A549 (cell line): Measurements from ENCODE around the gene CLCNKA. TPM values are rescaled to one million over a fixed set of nuclear protein-coding genes. Genes with fewer than 3 reads are reported as not detected.

Experiments
- ATAC-seq, 2 experiments: fragments of 200-7000 bp in 1 of 2; fragments of >200 bp in 1 of 2; cut with Nextera tagmentation in 1 of 2; cut with Tn5 transposase in 1 of 2; 3 replicates each; pipeline versions ENCODE4 v1.8.0 to v1.9.1; 2018 to 2020; ENCODE audit warnings: mild to moderate bottlenecking in 1 of 2, moderate library complexity in 1 of 2
- CTCF ChIA-PET: fragments of 300-600 bp; sonication (Branson Sonifier 250); formaldehyde crosslinking; extraction: SDS; loops from one replicate; lab custom pipeline; 2021; ENCODE audit warnings: antibody characterized with exemption, inconsistent platforms; lab: Yijun Ruan, JAX
- POLR2A ChIA-PET: fragments of 350-600 bp; formaldehyde crosslinking; extraction: SDS; loops from one replicate; lab custom pipeline; 2021; ENCODE audit warnings: antibody characterized with exemption, inconsistent platforms; lab: Yijun Ruan, JAX
- DNase-seq, 2 experiments: peaks; one replicate each; pipeline versions ENCODE4 v3.0.0 to v3.0.0-alpha.2; 2011 to 2016; ENCODE audit warnings: low read depth in 1 of 2, low spot score in 1 of 2
- FAIRE-seq: peaks from 2 replicates; lab custom pipeline; 2011; peaks lifted over from hg19 to GRCh38; lab: Jason Lieb, UNC
- H3K27ac ChIP-seq, 2 experiments: fragments of >200 bp; sonication (Bioruptor Twin); formaldehyde crosslinking; 3 replicates each; pipeline ENCODE4 v1.5.1; 2016 to 2017
- H3K4me1 ChIP-seq: fragments of >200 bp; sonication (Bioruptor Twin); formaldehyde crosslinking; 3 replicates; pipeline ENCODE4 v1.6.1; 2016
- H3K4me2 ChIP-seq: fragments of >200 bp; sonication (Bioruptor Twin); formaldehyde crosslinking; 3 replicates; pipeline ENCODE4 v1.6.1; 2016
- H3K4me3 ChIP-seq: fragments of >200 bp; sonication (Bioruptor Twin); formaldehyde crosslinking; 3 replicates; pipeline ENCODE4 v1.5.1; 2016
- H3K9me3 ChIP-seq: fragments of >200 bp; sonication (Bioruptor Twin); formaldehyde crosslinking; 3 replicates; pipeline ENCODE4 v1.6.1; 2016
- BHLHE40 ChIP-seq: IDR thresholded peaks from 2 replicates; pipeline ENCODE4 v1.6.1; 2012; ENCODE audit warnings: low read depth, low read length, inconsistent platforms
- EHF ChIP-seq: fragments of 250-450 bp; sonication (Bioruptor Pico); IDR thresholded peaks from 2 replicates; pipeline ENCODE4 v1.5.0; 2020; ENCODE audit warnings: mild to moderate bottlenecking
- EP300 ChIP-seq, 2 experiments: fragments of >200 bp; sonication (Bioruptor Twin); formaldehyde crosslinking; IDR thresholded peaks; 2 replicates in 1 of 2; 3 replicates in 1 of 2; pipeline ENCODE4 v1.6.1; 2016 to 2017
- FOSB ChIP-seq: fragments of 250-450 bp; sonication (Bioruptor Pico); IDR thresholded peaks from 2 replicates; pipeline ENCODE4 v1.5.0; 2020; ENCODE audit warnings: mild to moderate bottlenecking, moderate library complexity
- GATA3 ChIP-seq: IDR thresholded peaks from 2 replicates; pipeline ENCODE4 v1.6.1; 2012; ENCODE audit warnings: borderline replicate concordance
- HOXA7 ChIP-seq: fragments of 250-450 bp; sonication (Bioruptor Pico); IDR thresholded peaks from 2 replicates; pipeline ENCODE4 v1.5.0; 2020; ENCODE audit warnings: mild to moderate bottlenecking, moderate library complexity
- JUN ChIP-seq, 2 experiments: fragments of >200 bp; sonication (Bioruptor Twin); formaldehyde crosslinking; IDR thresholded peaks; 2 replicates in 1 of 2; 3 replicates in 1 of 2; pipeline ENCODE4 v1.6.1; 2016 to 2017
- JUNB ChIP-seq: fragments of >200 bp; sonication (Bioruptor Twin); formaldehyde crosslinking; IDR thresholded peaks from 2 replicates; pipeline ENCODE4 v1.6.1; 2016
- KDM1A ChIP-seq: fragments of 200-600 bp; sonication (generic); IDR thresholded peaks from 2 replicates; pipeline ENCODE4 v1.6.1; 2016; ENCODE audit warnings: low read depth, mild to moderate bottlenecking
- MAZ ChIP-seq: fragments of 150-350 bp; IDR thresholded peaks from 2 replicates; pipeline ENCODE4 v1.6.1; 2014; ENCODE audit warnings: antibody characterized with exemption, low read depth, low read length, borderline replicate concordance
- PHF8 ChIP-seq: fragments of 200-600 bp; sonication (generic); IDR thresholded peaks from 2 replicates; pipeline ENCODE4 v1.6.1; 2016; ENCODE audit warnings: low read depth, mild to moderate bottlenecking, antibody characterized with exemption, moderate library complexity, borderline replicate concordance
- POLR2A ChIP-seq: IDR thresholded peaks from 2 replicates; pipeline ENCODE4 v1.6.1; 2012; ENCODE audit warnings: mild to moderate bottlenecking, low read length
- RAD21 ChIP-seq, 2 experiments: fragments of >200 bp in 1 of 2; sonication (Bioruptor Twin) in 1 of 2; formaldehyde crosslinking in 1 of 2; IDR thresholded peaks in 1 of 2; conservative IDR thresholded peaks in 1 of 2; 2 replicates in 1 of 2; 3 replicates in 1 of 2; pipeline ENCODE4 v1.6.1; 2012 to 2018; ENCODE audit warnings: inconsistent platforms in 1 of 2
- RFX5 ChIP-seq: fragments of 450-650 bp; IDR thresholded peaks from 2 replicates; pipeline ENCODE4 v1.7.1; 2014; ENCODE audit warnings: antibody characterized with exemption, mild to moderate bottlenecking, moderate library complexity
- SMC3 ChIP-seq: fragments of >200 bp; sonication (Bioruptor Twin); formaldehyde crosslinking; IDR thresholded peaks from 3 replicates; pipeline ENCODE4 v1.6.1; 2018; ENCODE audit warnings: inconsistent platforms
- TFCP2L1 ChIP-seq: fragments of 250-450 bp; sonication (Bioruptor Pico); IDR thresholded peaks from 2 replicates; pipeline ENCODE4 v1.5.0; 2021; ENCODE audit warnings: mild to moderate bottlenecking
- ZC3H11A ChIP-seq: fragments of 450-650 bp; IDR thresholded peaks from 2 replicates; pipeline ENCODE4 v1.6.1; 2014; ENCODE audit warnings: antibody characterized with exemption, mild to moderate bottlenecking
- ZFP36 ChIP-seq: fragments of 450-650 bp; IDR thresholded peaks from 2 replicates; pipeline ENCODE4 v1.6.1; 2014; ENCODE audit warnings: borderline replicate concordance; ENCODE audit not compliant: partially characterized antibody
- WGBS: methylation state at CpG from one replicate; pipeline ENCODE4 v1.1.6; 2017; ENCODE audit errors: missing lambda C conversion rate; 5-methylcytosine and 5-hydroxymethylcytosine counted together
- polyA plus RNA-seq, 4 experiments: library from polyadenylated mRNA; depleted of rRNA in 3 of 4; stranded (reverse); fragments of >200 nt; fragmentation: RNase III in 1 of 4; extraction: RNeasy Plus Mini Kit Qiagen cat#74134 plus additional on column Dnase treatment in 1 of 4; gene quantifications; 2 replicates in 3 of 4; 3 replicates in 1 of 4; pipeline ENCODE4 v1.2.3, GENCODE V29; 2011 to 2017
- TF ChIP-seq, protein P1 (sequence below): fragments of 200-600 bp; sonication (generic); IDR thresholded peaks from 2 replicates; pipeline ENCODE4 v1.6.1; 2016; ENCODE audit warnings: antibody characterized with exemption, mild to moderate bottlenecking, moderate library complexity
- TF ChIP-seq, protein P2 (sequence below): fragments of >200 bp; sonication (Bioruptor Twin); formaldehyde crosslinking; IDR thresholded peaks from 2 replicates; pipeline ENCODE4 v1.6.1; 2016
- TF ChIP-seq, protein P3 (sequence below): fragments of 450-650 bp; IDR thresholded peaks from 2 replicates; pipeline ENCODE4 v1.6.1; 2014; ENCODE audit warnings: antibody characterized with exemption
- TF ChIP-seq, protein P4 (sequence below): IDR thresholded peaks from 2 replicates; pipeline ENCODE4 v1.6.1; 2012

CLCNKA gene
- polyA plus RNA-seq, 2 of the 4 experiments (the other 2 are of a cell fraction) = 0.06 TPM; not detected in 1

DNA sequence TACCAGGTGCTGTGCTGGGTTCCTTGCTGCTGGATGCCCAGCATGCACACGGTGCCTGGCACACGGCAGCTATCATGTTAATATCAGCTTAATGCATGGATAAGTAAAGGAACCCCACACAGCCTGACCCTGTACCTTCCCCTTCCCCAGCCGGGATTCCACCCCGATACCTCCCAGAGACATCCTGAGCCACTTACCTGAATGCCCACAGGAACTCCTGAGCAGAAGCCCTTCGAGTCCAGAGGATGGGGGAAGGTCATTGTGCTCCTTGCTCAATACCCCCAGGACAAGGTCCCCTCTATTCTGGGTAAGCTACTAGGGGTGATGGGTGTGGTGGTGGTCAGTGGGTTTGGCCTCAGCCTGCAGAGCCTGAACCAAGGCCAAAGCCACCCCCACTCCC lies 50.3 kb downstream of the CLCNKA start:
- Histone ChIP-seq H3K4me3 (no peak overlapping the region), H3K4me1 (peaks cover 56% of the 10 kb centered on the region), H3K27ac (peak overlapping the region in 1 of 2 experiments; percentile 100; a peak in 3 of 6 replicates)
- 91% methylated on average over 4 of the region's 5 CpGs for WGBS
- ATAC-seq = no peak
- CTCF ChIA-PET = interaction anchor here (1.0 to 12.5 kb wide), 10 partner anchors 11 to 186 kb away, joined by 3 to 222 read pairs (median 4); partner anchors contain the start of gene EPHA2
- no peak for TF ChIP-seq RFX5
- TF ChIP-seq, protein P1, sequence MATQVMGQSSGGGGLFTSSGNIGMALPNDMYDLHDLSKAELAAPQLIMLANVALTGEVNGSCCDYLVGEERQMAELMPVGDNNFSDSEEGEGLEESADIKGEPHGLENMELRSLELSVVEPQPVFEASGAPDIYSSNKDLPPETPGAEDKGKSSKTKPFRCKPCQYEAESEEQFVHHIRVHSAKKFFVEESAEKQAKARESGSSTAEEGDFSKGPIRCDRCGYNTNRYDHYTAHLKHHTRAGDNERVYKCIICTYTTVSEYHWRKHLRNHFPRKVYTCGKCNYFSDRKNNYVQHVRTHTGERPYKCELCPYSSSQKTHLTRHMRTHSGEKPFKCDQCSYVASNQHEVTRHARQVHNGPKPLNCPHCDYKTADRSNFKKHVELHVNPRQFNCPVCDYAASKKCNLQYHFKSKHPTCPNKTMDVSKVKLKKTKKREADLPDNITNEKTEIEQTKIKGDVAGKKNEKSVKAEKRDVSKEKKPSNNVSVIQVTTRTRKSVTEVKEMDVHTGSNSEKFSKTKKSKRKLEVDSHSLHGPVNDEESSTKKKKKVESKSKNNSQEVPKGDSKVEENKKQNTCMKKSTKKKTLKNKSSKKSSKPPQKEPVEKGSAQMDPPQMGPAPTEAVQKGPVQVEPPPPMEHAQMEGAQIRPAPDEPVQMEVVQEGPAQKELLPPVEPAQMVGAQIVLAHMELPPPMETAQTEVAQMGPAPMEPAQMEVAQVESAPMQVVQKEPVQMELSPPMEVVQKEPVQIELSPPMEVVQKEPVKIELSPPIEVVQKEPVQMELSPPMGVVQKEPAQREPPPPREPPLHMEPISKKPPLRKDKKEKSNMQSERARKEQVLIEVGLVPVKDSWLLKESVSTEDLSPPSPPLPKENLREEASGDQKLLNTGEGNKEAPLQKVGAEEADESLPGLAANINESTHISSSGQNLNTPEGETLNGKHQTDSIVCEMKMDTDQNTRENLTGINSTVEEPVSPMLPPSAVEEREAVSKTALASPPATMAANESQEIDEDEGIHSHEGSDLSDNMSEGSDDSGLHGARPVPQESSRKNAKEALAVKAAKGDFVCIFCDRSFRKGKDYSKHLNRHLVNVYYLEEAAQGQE = no peak
- no peak for TF ChIP-seq HOXA7 (CRISPR knock-in tag)
- no peak for TF ChIP-seq ZC3H11A
- TF ChIP-seq, protein P2, sequence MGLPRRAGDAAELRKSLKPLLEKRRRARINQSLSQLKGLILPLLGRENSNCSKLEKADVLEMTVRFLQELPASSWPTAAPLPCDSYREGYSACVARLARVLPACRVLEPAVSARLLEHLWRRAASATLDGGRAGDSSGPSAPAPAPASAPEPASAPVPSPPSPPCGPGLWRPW = no peak
- TF ChIP-seq JUNB = no peak
- TF ChIP-seq ZFP36 = no peak
- TF ChIP-seq SMC3 = no peak
- TF ChIP-seq EHF (CRISPR knock-in tag) = no peak
- no peak for TF ChIP-seq GATA3
- TF ChIP-seq EP300 (IDR thresholded peaks at IDR 0.05) = no peak
- TF ChIP-seq RAD21 (conservative IDR thresholded peaks at IDR 0.05 in 1 of 2, IDR thresholded peaks at IDR 0.05 in 1 of 2) = no peak
- TF ChIP-seq JUN (IDR thresholded peaks at IDR 0.05) = no peak
- TF ChIP-seq KDM1A = no peak
- no peak for TF ChIP-seq MAZ
- TF ChIP-seq, protein P3, sequence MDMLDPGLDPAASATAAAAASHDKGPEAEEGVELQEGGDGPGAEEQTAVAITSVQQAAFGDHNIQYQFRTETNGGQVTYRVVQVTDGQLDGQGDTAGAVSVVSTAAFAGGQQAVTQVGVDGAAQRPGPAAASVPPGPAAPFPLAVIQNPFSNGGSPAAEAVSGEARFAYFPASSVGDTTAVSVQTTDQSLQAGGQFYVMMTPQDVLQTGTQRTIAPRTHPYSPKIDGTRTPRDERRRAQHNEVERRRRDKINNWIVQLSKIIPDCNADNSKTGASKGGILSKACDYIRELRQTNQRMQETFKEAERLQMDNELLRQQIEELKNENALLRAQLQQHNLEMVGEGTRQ = no peak
- TF ChIP-seq TFCP2L1 (CRISPR knock-in tag) = no peak
- TF ChIP-seq FOSB (CRISPR knock-in tag) = no peak
- no peak for TF ChIP-seq POLR2A
- TF ChIP-seq PHF8 = no peak
- TF ChIP-seq, all 56 proteins: peak for 0
- POLR2A ChIA-PET = no interaction called here
- DNase-seq (no peak), FAIRE-seq (no peak)
- Histone ChIP-seq H3K9me3 (no peaks in the 10 kb centered on the region), H3K4me2 (peak overlapping the region; percentile 97)

DNA sequence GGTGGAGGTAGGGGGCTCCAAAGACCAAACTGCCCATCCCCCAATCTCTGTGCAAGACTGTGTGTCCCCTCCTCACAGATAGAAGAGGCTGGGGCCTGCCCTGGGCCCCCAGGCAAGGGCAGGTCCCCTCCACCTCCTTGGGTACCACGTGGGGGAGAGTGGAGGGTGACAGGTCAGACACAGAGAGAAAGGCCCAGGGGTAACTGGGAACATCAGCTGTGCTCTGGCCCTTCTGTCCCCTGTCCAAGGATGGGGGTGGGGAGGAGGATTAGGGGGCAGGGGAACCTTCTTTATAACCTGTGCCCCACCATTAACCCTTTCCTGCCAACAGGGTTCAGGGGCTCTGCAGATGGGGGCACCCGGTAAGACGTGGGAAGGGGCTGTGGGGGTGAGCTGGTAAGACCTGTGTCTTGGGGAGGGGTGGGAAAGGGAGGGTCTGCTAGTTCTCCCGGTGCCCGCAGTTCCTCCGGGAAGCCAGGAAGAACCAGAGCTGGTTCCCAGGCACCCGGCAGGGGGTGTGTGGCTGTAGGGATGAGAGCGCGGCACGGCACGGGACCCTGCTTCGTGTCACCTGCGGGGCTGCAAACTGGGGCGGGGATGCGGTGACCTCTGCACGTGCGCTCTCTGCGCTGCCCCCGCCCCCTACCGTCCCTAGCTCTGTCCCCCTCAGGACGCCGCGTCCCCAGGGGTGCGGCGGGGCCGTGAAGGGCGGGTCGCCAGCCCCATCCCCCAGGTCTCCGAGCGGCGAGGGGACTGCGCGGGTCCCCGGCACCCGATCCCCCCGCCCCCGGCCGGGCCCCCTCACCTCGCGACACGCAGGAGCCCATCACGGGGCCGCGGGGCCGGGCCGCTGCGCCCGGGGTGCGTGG lies 51.0 kb downstream of the CLCNKA start:
- H3K9me3 ChIP-seq = no peaks in the 10 kb centered on the region
- no peak for FAIRE-seq
- TF ChIP-seq BHLHE40 (peak; percentile 70), JUN (IDR thresholded peaks at IDR 0.05) (no peak)
- TF ChIP-seq, protein P4, sequence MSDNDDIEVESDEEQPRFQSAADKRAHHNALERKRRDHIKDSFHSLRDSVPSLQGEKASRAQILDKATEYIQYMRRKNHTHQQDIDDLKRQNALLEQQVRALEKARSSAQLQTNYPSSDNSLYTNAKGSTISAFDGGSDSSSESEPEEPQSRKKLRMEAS = peak; percentile 32; the same call in 1 of the 2 replicates
- H3K4me3 ChIP-seq = peak overlapping the region; percentile 90
- ChIA-PET CTCF (interaction anchor here (0.5 to 12.5 kb wide), 29 partner anchors 9 to 185 kb away, joined by 3 to 222 read pairs (median 4); partner anchors contain the start of genes CLCNKB, EPHA2 and HSPB7), POLR2A (no interaction called here)
- 0% methylated on average over 5 of the region's 49 CpGs for WGBS
- ATAC-seq = no peak
- peak in 1 of 2 experiments; percentile 39 for DNase-seq
- H3K27ac ChIP-seq = peak overlapping the region; percentile 95 to 100
- H3K4me1 ChIP-seq = peaks cover 56% of the 10 kb centered on the region
- H3K4me2 ChIP-seq = peak overlapping the region; percentile 97
